Natural killer cell (primary cell): ENCODE measurements around the gene WNK2. TPM values are rescaled to one million over a fixed set of nuclear protein-coding genes. Genes with fewer than 3 reads are reported as not detected.
"Not testable (repeated sequence)": the region's sequence is repeated elsewhere in the genome, so short reads cannot be mapped to it uniquely, and the experiment has no call there.

Experiments used
- ATAC-seq, 3 donors: fragments of 150-1000 bp in 2 of 3; fragments of 200-7000 bp in 1 of 3; cut with Tn5 transposase; 1 replicate in 1 of 3; 2 replicates in 2 of 3; pipeline ENCODE4 v1.10.0; 2021; ENCODE audit warnings: mild to moderate bottlenecking in 2 of 3, moderate library complexity in 2 of 3
- DNase-seq, 2 donors: peaks; one replicate each; pipeline versions ENCODE4 v3.0.0 to v3.0.0-alpha.2; 2013 to 2021; ENCODE audit warnings: mixed read lengths in 1 of 2
- H3K27ac ChIP-seq: one replicate; pipeline ENCODE4 v1.5.1; 2013; ENCODE audit warnings: mild to moderate bottlenecking, low read length
- H3K27me3 ChIP-seq: one replicate; pipeline ENCODE4 v1.6.1; 2013; ENCODE audit warnings: low read length; ENCODE audit not compliant: control insufficient read depth, insufficient read depth
- H3K36me3 ChIP-seq: one replicate; pipeline ENCODE4 v1.6.1; 2013; ENCODE audit warnings: low read length; ENCODE audit not compliant: control insufficient read depth, insufficient read depth
- H3K4me1 ChIP-seq: one replicate; pipeline ENCODE4 v1.6.1; 2013; ENCODE audit warnings: low read length; ENCODE audit not compliant: control insufficient read depth, insufficient read depth
- H3K4me3 ChIP-seq: one replicate; pipeline ENCODE4 v1.5.1; 2013; ENCODE audit warnings: low read length
- H3K9me3 ChIP-seq: one replicate; pipeline ENCODE4 v1.6.1; 2013; ENCODE audit warnings: low read length; ENCODE audit not compliant: control insufficient read depth, insufficient read depth
- H3K27ac Mint-ChIP-seq, 2 donors: one replicate each; pipeline ENCODE4 v1.8.0; 2022; ENCODE audit warnings: mild to moderate bottlenecking in 2 of 2, mixed read lengths in 2 of 2, moderate library complexity in 1 of 2
- H3K27me3 Mint-ChIP-seq, 2 donors: one replicate each; pipeline ENCODE4 v1.8.0; 2022; ENCODE audit warnings: low read depth in 2 of 2, mixed read lengths in 2 of 2
- H3K36me3 Mint-ChIP-seq: one replicate; pipeline ENCODE4 v1.8.0; 2022; ENCODE audit warnings: mixed read lengths
- H3K4me1 Mint-ChIP-seq, 2 donors: one replicate each; pipeline ENCODE4 v1.8.0; 2022; ENCODE audit warnings: mixed read lengths in 2 of 2
- H3K4me3 Mint-ChIP-seq: one replicate; pipeline ENCODE4 v1.8.0; 2022; ENCODE audit warnings: mild to moderate bottlenecking, moderate library complexity, mixed read lengths
- H3K9me3 Mint-ChIP-seq, 2 donors: one replicate each; pipeline ENCODE4 v1.8.0; 2022; ENCODE audit warnings: mixed read lengths in 2 of 2
- WGBS: methylation state at CpG from one replicate; pipeline ENCODE4 v1.1.7; 2013; ENCODE audit warnings: missing lambda C conversion rate; ENCODE audit not compliant: insufficient coverage; 5-methylcytosine and 5-hydroxymethylcytosine counted together
- intact Hi-C: fragments of 100-400 bp; cut with micrococcal nuclease; formaldehyde crosslinking; loops from one replicate; pipeline ENCODE4 v1.14.2; 2022
- total RNA-seq, 4 donors: library from RNA; stranded (reverse); fragments of 120-200 nt in 1 of 4; gene quantifications; one replicate each; pipeline versions ENCODE4 v1.2.3 to v1.2.4, GENCODE V29; 2013 to 2022
- TF ChIP-seq, protein P1 (sequence below): fragments of 200-600 bp; IDR thresholded peaks from one replicate; pipeline ENCODE4 v1.8.0; 2022; ENCODE audit warnings: antibody characterized with exemption

WNK2 gene
- total RNA-seq, 3 donors from 2014 or later (not counting 1 experiment from before 2014, with no cell fraction given) = 0.25 TPM; not detected in 2

- no peaks in the 10 kb centered on the region for H3K36me3 Mint-ChIP-seq
- H3K9me3 ChIP-seq = peaks cover 7% of the 10 kb centered on the region
- H3K4me3 ChIP-seq = no peak overlapping the region
- H3K27ac Mint-ChIP-seq = no peak overlapping the region
- H3K27me3 Mint-ChIP-seq = peaks cover 48 to 84% of the 10 kb centered on the region in 2 donors
- H3K4me3 Mint-ChIP-seq = no peak overlapping the region
- no peak for ATAC-seq
- H3K4me1 Mint-ChIP-seq = peaks cover 6% of the 10 kb centered on the region in 2 donors
- no peak for DNase-seq
- peaks cover 9% of the 10 kb centered on the region for H3K4me1 ChIP-seq
- intact Hi-C loops = no loop called here
- no peaks in the 10 kb centered on the region for H3K36me3 ChIP-seq
- no peaks in the 10 kb centered on the region for H3K9me3 Mint-ChIP-seq
- H3K27ac ChIP-seq = no peak overlapping the region
- peaks cover 19% of the 10 kb centered on the region for H3K27me3 ChIP-seq
- TF ChIP-seq, protein P1, sequence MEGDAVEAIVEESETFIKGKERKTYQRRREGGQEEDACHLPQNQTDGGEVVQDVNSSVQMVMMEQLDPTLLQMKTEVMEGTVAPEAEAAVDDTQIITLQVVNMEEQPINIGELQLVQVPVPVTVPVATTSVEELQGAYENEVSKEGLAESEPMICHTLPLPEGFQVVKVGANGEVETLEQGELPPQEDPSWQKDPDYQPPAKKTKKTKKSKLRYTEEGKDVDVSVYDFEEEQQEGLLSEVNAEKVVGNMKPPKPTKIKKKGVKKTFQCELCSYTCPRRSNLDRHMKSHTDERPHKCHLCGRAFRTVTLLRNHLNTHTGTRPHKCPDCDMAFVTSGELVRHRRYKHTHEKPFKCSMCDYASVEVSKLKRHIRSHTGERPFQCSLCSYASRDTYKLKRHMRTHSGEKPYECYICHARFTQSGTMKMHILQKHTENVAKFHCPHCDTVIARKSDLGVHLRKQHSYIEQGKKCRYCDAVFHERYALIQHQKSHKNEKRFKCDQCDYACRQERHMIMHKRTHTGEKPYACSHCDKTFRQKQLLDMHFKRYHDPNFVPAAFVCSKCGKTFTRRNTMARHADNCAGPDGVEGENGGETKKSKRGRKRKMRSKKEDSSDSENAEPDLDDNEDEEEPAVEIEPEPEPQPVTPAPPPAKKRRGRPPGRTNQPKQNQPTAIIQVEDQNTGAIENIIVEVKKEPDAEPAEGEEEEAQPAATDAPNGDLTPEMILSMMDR = no peak
- 79% methylated on average over 9 of the region's 9 CpGs for WGBS
These were observed 159.7 kb downstream of the WNK2 start for GRCh38 chr9:93343663-93344062.

DNA sequence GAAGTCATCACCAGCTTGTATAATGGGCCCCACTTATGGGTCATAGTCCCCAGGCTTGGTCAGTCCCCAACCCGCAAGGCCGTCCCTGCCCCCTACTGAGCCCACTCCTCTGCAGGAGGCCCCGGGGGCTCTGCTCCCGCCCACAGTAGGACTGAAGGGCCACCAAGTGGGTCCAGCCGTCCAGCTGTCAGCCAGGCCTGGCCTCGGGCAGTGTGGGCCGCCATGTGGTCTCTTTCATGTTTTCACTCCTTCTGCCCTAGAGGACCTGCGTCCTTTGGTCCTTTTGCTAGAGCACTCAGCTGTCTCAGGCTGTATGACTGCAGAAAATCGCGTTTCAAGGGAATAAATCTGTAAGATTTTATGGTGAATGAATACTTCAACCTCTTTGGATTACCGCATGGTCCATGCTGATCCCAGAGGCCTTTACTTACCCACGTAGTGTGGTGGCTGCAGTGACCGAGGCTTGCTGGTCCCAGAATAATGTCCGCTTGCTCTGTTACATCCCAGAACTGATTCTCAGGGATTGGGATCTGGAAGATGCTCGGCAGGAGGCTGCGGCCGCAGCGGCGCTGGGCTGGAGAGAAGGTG lies 161.8 kb downstream of the WNK2 start:
- Histone ChIP-seq H3K27ac (no peak overlapping the region), H3K36me3 (no peaks in the 10 kb centered on the region), H3K9me3 (no peaks in the 10 kb centered on the region), H3K4me1 (peaks cover 9% of the 10 kb centered on the region), H3K4me3 (no peak overlapping the region), H3K27me3 (peaks cover 19% of the 10 kb centered on the region)
- WGBS = 68% methylated on average over 19 of the region's 19 CpGs
- H3K36me3 Mint-ChIP-seq = no peaks in the 10 kb centered on the region
- no peaks in the 10 kb centered on the region for H3K9me3 Mint-ChIP-seq
- TF ChIP-seq, protein P1 = no peak
- ATAC-seq (no peak), DNase-seq (no peak)
- no peak overlapping the region for H3K4me3 Mint-ChIP-seq
- intact Hi-C loops = no loop called here
- H3K4me1 Mint-ChIP-seq = peaks cover 6% of the 10 kb centered on the region in 2 donors
- peaks cover 61 to 69% of the 10 kb centered on the region in 2 donors for H3K27me3 Mint-ChIP-seq
- no peak overlapping the region for H3K27ac Mint-ChIP-seq

DNA sequence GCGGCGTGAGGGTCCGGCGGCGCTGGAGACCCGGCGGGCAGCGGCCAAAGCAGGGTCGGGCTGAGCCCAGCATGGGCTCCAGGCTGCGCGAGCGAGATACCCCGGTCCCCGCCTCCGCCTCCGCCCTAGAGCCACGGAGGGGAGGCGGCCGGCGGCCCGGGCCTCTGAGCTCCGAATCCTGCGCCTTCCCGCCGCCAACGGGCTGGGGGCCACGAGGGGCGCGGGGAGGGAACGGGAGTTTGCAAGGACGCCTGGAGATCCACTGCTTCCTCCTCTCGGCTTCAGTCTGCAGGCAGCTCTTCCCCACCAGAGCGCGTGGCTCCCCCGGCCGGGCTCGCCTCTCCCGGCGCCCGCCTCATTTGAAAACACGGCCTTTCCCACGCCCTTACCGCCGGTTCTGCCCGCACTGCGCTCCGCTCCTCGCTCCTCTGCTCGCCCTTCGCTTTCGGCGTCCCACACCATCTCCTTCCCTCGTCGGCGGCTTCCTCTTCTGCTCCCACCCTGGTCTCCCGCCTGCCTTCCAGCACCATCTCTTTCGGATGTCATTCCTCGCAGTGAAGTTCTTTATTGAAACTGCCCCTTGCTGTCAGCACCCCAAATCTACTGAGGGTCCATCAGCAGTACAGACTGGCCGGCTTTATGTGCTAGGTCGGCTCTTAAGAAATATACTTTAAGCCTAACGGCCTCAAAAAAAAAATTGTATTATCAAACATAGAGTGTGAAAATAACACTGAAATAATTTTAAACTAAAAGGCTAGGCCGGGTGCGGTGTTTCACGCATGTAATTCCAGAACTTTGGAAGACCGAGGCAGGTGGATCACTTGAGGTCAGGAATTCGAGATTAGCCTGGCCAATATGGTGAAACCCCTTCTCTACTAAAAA lies 162.5 kb downstream of the WNK2 start:
- H3K27ac Mint-ChIP-seq = no peak overlapping the region
- peaks cover 64% of the 10 kb centered on the region in 2 donors for H3K27me3 Mint-ChIP-seq
- TF ChIP-seq, protein P1 = no peak
- peak overlapping the region; percentile 61 for H3K4me3 Mint-ChIP-seq
- H3K9me3 ChIP-seq = no peaks in the 10 kb centered on the region
- no peaks in the 10 kb centered on the region for H3K36me3 ChIP-seq
- no peak overlapping the region for H3K4me3 ChIP-seq
- DNase-seq (peak in 1 of 2 donors; percentile 14), ATAC-seq (peak in 1 of 3 donors; percentile 41)
- no peak overlapping the region for H3K27ac ChIP-seq
- no peaks in the 10 kb centered on the region for H3K9me3 Mint-ChIP-seq
- H3K36me3 Mint-ChIP-seq = no peaks in the 10 kb centered on the region
- H3K4me1 Mint-ChIP-seq = peaks cover 6 to 8% of the 10 kb centered on the region in 2 donors
- H3K27me3 ChIP-seq = peaks cover 19% of the 10 kb centered on the region
- peaks cover 9% of the 10 kb centered on the region for H3K4me1 ChIP-seq
- intact Hi-C loops = no loop called here
- WGBS = 17% methylated on average over 66 of the region's 66 CpGs

DNA sequence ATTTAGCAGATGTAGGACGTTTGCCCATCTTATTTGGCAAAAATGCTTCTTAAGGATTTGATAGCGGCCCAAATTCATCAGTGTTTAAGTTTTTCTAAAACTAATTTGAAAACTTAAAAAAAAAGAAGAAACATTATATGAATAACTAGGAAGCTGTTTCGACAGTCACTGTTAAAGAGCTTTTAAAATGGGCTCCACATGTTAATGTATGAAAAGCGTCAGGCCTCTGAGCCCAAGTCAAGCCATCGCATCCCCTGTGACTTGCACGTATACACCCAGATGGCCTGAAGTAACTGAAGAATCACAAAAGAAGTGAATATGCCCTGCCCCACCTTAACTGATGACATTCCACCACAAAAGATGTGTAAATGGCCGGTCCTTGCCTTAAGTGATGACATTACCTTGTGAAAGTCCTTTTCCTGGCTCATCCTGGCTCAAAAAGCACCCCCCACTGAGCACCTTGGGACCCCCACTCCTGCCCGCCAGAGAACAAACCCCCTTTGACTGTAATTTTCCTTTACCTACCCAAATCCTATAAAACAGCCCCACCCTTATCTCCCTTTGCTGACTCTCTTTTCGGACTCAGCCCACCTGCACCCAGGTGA lies 163.5 kb downstream of the WNK2 start:
- H3K27ac Mint-ChIP-seq, DNase-seq, H3K9me3 ChIP-seq, H3K4me1 Mint-ChIP-seq, H3K36me3 Mint-ChIP-seq, H3K4me3 Mint-ChIP-seq, ATAC-seq, H3K9me3 Mint-ChIP-seq, H3K36me3 ChIP-seq, H3K4me1 ChIP-seq, intact Hi-C loops, H3K27ac ChIP-seq, H3K4me3 ChIP-seq: not testable (repeated sequence)
- WGBS = 96% methylated on average over 7 of the region's 9 CpGs
- peaks cover 19% of the 10 kb centered on the region for H3K27me3 ChIP-seq
- peaks cover 56 to 60% of the 10 kb centered on the region in 2 donors for H3K27me3 Mint-ChIP-seq

DNA sequence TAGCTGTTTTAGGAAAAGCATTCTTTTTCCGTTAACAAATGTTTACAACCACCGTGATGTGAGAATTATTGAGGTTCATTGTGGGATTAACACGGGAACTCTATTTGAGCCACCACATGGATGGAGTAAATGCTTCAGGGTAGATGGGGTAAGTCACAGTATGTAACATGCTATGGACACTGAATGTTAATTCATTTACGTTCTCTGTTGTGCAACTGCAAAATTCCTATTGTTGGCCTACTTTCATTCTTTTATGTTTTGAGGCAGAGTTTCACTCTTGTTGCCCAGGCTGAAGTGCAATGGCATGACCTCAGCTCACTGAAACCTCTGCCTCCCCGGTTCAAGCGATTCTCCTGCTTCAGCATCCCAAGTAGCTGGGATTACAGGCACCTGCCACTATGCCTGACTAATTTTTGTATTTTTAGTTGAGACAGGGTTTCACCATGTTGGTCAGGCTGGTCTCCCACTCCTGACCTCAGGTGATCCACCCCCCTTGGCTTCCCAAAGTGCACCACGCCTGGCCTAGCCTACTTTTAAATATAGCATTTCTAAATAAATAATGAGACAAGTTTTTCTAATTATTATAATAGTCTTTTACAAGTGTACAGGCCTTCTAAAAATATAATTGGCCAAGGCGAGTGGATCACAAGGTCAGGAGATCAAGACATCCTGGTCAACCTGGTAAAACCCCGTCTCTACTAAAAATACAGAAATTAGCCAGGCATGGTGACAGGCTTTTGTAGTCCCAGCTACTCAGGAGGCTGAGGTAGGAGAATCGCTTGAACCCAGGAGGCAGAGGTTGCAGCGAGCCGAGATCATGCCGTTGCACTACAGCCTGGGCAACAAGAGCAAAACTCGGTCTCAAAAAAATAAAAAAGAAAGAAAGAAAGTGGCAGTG lies 169.7 kb downstream of the WNK2 start:
- intact Hi-C loops, H3K9me3 Mint-ChIP-seq, H3K27me3 ChIP-seq, H3K4me3 Mint-ChIP-seq, H3K27ac ChIP-seq, DNase-seq, H3K9me3 ChIP-seq, H3K36me3 ChIP-seq, H3K4me3 ChIP-seq, H3K36me3 Mint-ChIP-seq, H3K27ac Mint-ChIP-seq, H3K4me1 Mint-ChIP-seq, ATAC-seq, H3K4me1 ChIP-seq: not testable (repeated sequence)
- 94% methylated on average over 13 of the region's 14 CpGs for WGBS
- H3K27me3 Mint-ChIP-seq = peaks cover 24 to 25% of the 10 kb centered on the region in 2 donors
